ENCODE data around the gene DDX59. TPM values are rescaled to one million over a fixed set of nuclear protein-coding genes. Genes with fewer than 3 reads are reported as not detected.

Gene DDX59
- total RNA-seq (2021), result 32.9 and 35.9 TPM in 2 replicates
- percentile 83 among the genes with signal in this experiment for Bru-seq, nascent RNA
- BruChase-seq, experiment 1, labeled RNA remaining after a 2-hour chase, result percentile 80 among the genes with signal in this experiment
- BruChase-seq, experiment 2, labeled RNA remaining after a 6-hour chase, result percentile 79 among the genes with signal in this experiment
- long read RNA-seq, transcript DDX59-201 (8 exons, 2,289 nt), result major isoform, 31 of 53 reads
- long read RNA-seq, partial matches to known transcripts, result 2 of 53 reads
- long read RNA-seq, other reads (novel, unspliced or antisense), result 20 of 53 reads

GRCh38 chr1:200669314-200670241 is at the start of gene DDX59:
TSS of gene DDX59 (minus strand) at chr1:200669907. CDS start at chr1:200666740, 3,167 bp downstream.
- intact Hi-C loops (cut with micrococcal nuclease; ENCODE audit: unreplicated experiment), result loop anchor here (1.0 kb wide), 4 partner anchors 28 to 134 kb away; partner anchors contain the start of gene KIF14
- Histone ChIP-seq H3K9me2 (ENCODE audit: insufficient read depth) (no peaks in the 10 kb centered on the region), H3K4me1 (replicated peaks; ENCODE audit: insufficient read depth) (peaks cover 23% of the 10 kb centered on the region), H3K27ac (peak within 1 kb of the TSS; percentile 96), H2AFZ (peak within 1 kb of the TSS; percentile 92), H3K4me2 (peak within 1 kb of the TSS; percentile 98), H3K36me3 (ENCODE audit: low read depth) (peaks cover 11% of the 10 kb centered on the region), H3K4me3 (peak within 1 kb of the TSS; percentile 75), H3F3A (ENCODE audit: insufficient read depth, low read depth) (peaks cover 16% of the 10 kb centered on the region), H4K20me1 (ENCODE audit: insufficient read depth) (no peaks in the 10 kb centered on the region), H3K9me3 (ENCODE audit: insufficient read depth, low read depth) (no peaks in the 10 kb centered on the region), H3K27me3 (ENCODE audit: insufficient read depth, low read depth) (no peaks in the 10 kb centered on the region), H3K79me2 (ENCODE audit: low read depth) (peaks cover 43% of the 10 kb centered on the region)
- TF ChIP-seq CTCF (conservative IDR thresholded peaks at IDR 0.05) (no peak), EZH2 (IDR thresholded peaks at IDR 0.05; ENCODE audit: low read depth) (no peak)
- DNase-seq, result peak; percentile 83 to 95
- CTCF ChIA-PET, result interaction anchor here (1.0 kb wide), 1 partner anchor 15 kb away, joined by 3 read pairs; no protein-coding TSS in a partner anchor
- no TSS peak for BruUV-seq (replicated peaks)
- POLR2A ChIA-PET (ENCODE audit: unreplicated experiment), result interaction anchor here (0.6 to 2.0 kb wide), 13 partner anchors 8 to 606 kb away, joined by 3 to 25 read pairs (median 5); no protein-coding TSS in a partner anchor

GRCh38 chr1:200714504-200715187 is 44.9 kb upstream of the DDX59 start:
- H3K4me3 ChIP-seq, result no peak overlapping the region
- no peak for DNase-seq
- H4K20me1 ChIP-seq (ENCODE audit: insufficient read depth), result no peaks in the 10 kb centered on the region
- H3K4me1 ChIP-seq (replicated peaks; ENCODE audit: insufficient read depth), result no peaks in the 10 kb centered on the region
- H2AFZ ChIP-seq, result no peak overlapping the region
- no peak overlapping the region for H3K4me2 ChIP-seq
- no peaks in the 10 kb centered on the region for H3K27me3 ChIP-seq (ENCODE audit: insufficient read depth, low read depth)
- no peaks in the 10 kb centered on the region for H3K9me3 ChIP-seq (ENCODE audit: insufficient read depth, low read depth)
- ChIA-PET CTCF (no interaction called here), POLR2A (ENCODE audit: unreplicated experiment) (no interaction called here)
- no peaks in the 10 kb centered on the region for H3K36me3 ChIP-seq (ENCODE audit: low read depth)
- no peak overlapping the region for H3K27ac ChIP-seq
- TF ChIP-seq EZH2 (IDR thresholded peaks at IDR 0.05; ENCODE audit: low read depth) (no peak), CTCF (conservative IDR thresholded peaks at IDR 0.05) (no peak)
- intact Hi-C loops (cut with micrococcal nuclease; ENCODE audit: unreplicated experiment), result loop anchor here (5.0 kb wide), 1 partner anchor 37 kb away; no protein-coding TSS in a partner anchor
- no peaks in the 10 kb centered on the region for H3K79me2 ChIP-seq (ENCODE audit: low read depth)
- 0 out of 2 replicates have a peak, but pooled peaks cover 3% of the 10 kb centered on the region for H3F3A ChIP-seq (ENCODE audit: insufficient read depth, low read depth)
- BruUV-seq (replicated peaks), result no TSS peak
- H3K9me2 ChIP-seq (ENCODE audit: insufficient read depth), result no peaks in the 10 kb centered on the region

GRCh38 chr1:200710166-200710565 is 40.5 kb upstream of the DDX59 start:
- 0 out of 2 replicates have a peak, but pooled peaks cover 3% of the 10 kb centered on the region for H3F3A ChIP-seq (ENCODE audit: insufficient read depth, low read depth)
- H3K27me3 ChIP-seq (ENCODE audit: insufficient read depth, low read depth), result no peaks in the 10 kb centered on the region
- no peaks in the 10 kb centered on the region for H4K20me1 ChIP-seq (ENCODE audit: insufficient read depth)
- no peak overlapping the region for H3K4me3 ChIP-seq
- no peaks in the 10 kb centered on the region for H3K36me3 ChIP-seq (ENCODE audit: low read depth)
- no peak for DNase-seq
- no peak overlapping the region for H3K4me2 ChIP-seq
- H2AFZ ChIP-seq, result no peak overlapping the region
- ChIA-PET CTCF (no interaction called here), POLR2A (ENCODE audit: unreplicated experiment) (interaction anchor here (0.5 kb wide), 1 partner anchor 31 kb away, joined by 5 read pairs; no protein-coding TSS in a partner anchor)
- no peaks in the 10 kb centered on the region for H3K9me2 ChIP-seq (ENCODE audit: insufficient read depth)
- intact Hi-C loops (cut with micrococcal nuclease; ENCODE audit: unreplicated experiment), result no loop called here
- H3K27ac ChIP-seq, result no peak overlapping the region
- no peaks in the 10 kb centered on the region for H3K4me1 ChIP-seq (replicated peaks; ENCODE audit: insufficient read depth)
- H3K9me3 ChIP-seq (ENCODE audit: insufficient read depth, low read depth), result no peaks in the 10 kb centered on the region
- no peak for TF ChIP-seq CTCF (conservative IDR thresholded peaks at IDR 0.05)
- TF ChIP-seq EZH2 (IDR thresholded peaks at IDR 0.05; ENCODE audit: low read depth), result no peak
- H3K79me2 ChIP-seq (ENCODE audit: low read depth), result no peaks in the 10 kb centered on the region
- BruUV-seq (replicated peaks), result no TSS peak
